HTERT RPE-1 (cell line): Measurements from ENCODE around the gene SOBP.

ENCODE experiments used
- in situ Hi-C: fragments of 300-500 bp; cut with MboI; formaldehyde crosslinking; loops from 4 replicates; pipeline ENCODE4 v1.14.3; 2020; ENCODE audit warnings: low sequenced_read_pairs

SOBP gene

GRCh38 chr6:107634324-107635056 is 144.6 kb downstream of the SOBP start:
- in situ Hi-C loops, result no loop called here

GRCh38 chr6:107635057-107635515 is 145.2 kb downstream of the SOBP start:
- in situ Hi-C loops, result no loop called here

GRCh38 chr6:107636486-107636885 is 146.6 kb downstream of the SOBP start:
- in situ Hi-C loops, result no loop called here

- in situ Hi-C loops, result no loop called here
These were observed 147.7 kb downstream of the SOBP start for GRCh38 chr6:107637316-107638315.

- in situ Hi-C loops, result no loop called here
These were observed 148.6 kb downstream of the SOBP start for GRCh38 chr6:107638493-107638892.

- in situ Hi-C loops, result no loop called here
These were observed 149.6 kb downstream of the SOBP start for GRCh38 chr6:107639511-107639910.

- in situ Hi-C loops, result no loop called here
These were observed 151.2 kb downstream of the SOBP start for GRCh38 chr6:107641071-107641470.

- in situ Hi-C loops, result no loop called here
These were observed 151.6 kb downstream of the SOBP start for GRCh38 chr6:107641500-107641941.

GRCh38 chr6:107642095-107642860 is 152.4 kb downstream of the SOBP start:
- in situ Hi-C loops, result no loop called here

GRCh38 chr6:107642861-107643328 is 153.0 kb downstream of the SOBP start:
- in situ Hi-C loops, result no loop called here

GRCh38 chr6:107644513-107644912 is 154.6 kb downstream of the SOBP start:
- in situ Hi-C loops, result no loop called here

GRCh38 chr6:107645740-107646139 is 155.8 kb downstream of the SOBP start:
- in situ Hi-C loops, result no loop called here

GRCh38 chr6:107646176-107646575 is 156.3 kb downstream of the SOBP start:
- in situ Hi-C loops, result no loop called here

- in situ Hi-C loops, result no loop called here
These were observed 157.0 kb downstream of the SOBP start for GRCh38 chr6:107646776-107647438.

GRCh38 chr6:107647439-107647948 is 157.6 kb downstream of the SOBP start:
- in situ Hi-C loops, result no loop called here

- in situ Hi-C loops, result no loop called here
These were observed 159.1 kb downstream of the SOBP start for GRCh38 chr6:107648983-107649382.

GRCh38 chr6:107652526-107653182 is 162.7 kb downstream of the SOBP start:
- in situ Hi-C loops, result no loop called here

GRCh38 chr6:107653183-107653580 is 163.3 kb downstream of the SOBP start:
- in situ Hi-C loops, result no loop called here

GRCh38 chr6:107653861-107654394 is 164.0 kb downstream of the SOBP start:
- in situ Hi-C loops, result no loop called here
